Trophoblast cell (in vitro differentiated cells and primary cell): Measurements from ENCODE around the gene TNS1.

ENCODE experiments used
- DNase-seq, 2 donors: peaks; one replicate each; pipeline ENCODE4 v3.0.0-alpha.2; 2016
- H2AFZ ChIP-seq: 2 replicates; pipeline ENCODE4 v1.6.1; 2013; ENCODE audit warnings: low read length, moderate library complexity, mild to moderate bottlenecking; ENCODE audit not compliant: insufficient read depth, poor library complexity
- H2AK5ac ChIP-seq: 2 replicates; pipeline ENCODE4 v1.6.1; 2013; ENCODE audit warnings: mild to moderate bottlenecking, low read length
- H2BK120ac ChIP-seq: 2 replicates; pipeline ENCODE4 v1.6.1; 2013; ENCODE audit warnings: low read length, mild to moderate bottlenecking, moderate library complexity; ENCODE audit not compliant: insufficient read depth, poor library complexity
- H2BK12ac ChIP-seq: 2 replicates; pipeline ENCODE4 v1.6.1; 2013; ENCODE audit warnings: mild to moderate bottlenecking, low read length, moderate library complexity
- H2BK5ac ChIP-seq: 2 replicates; pipeline ENCODE4 v1.6.1; 2013; ENCODE audit warnings: low read length, low read depth, moderate library complexity, mild to moderate bottlenecking; ENCODE audit not compliant: poor library complexity
- H3K14ac ChIP-seq: 2 replicates; pipeline ENCODE4 v1.6.1; 2013; ENCODE audit warnings: mild to moderate bottlenecking, low read length
- H3K18ac ChIP-seq: 2 replicates; pipeline ENCODE4 v1.6.1; 2013; ENCODE audit warnings: mild to moderate bottlenecking, low read length
- H3K23ac ChIP-seq: 2 replicates; pipeline ENCODE4 v1.6.1; 2013; ENCODE audit warnings: low read length
- H3K27ac ChIP-seq: 2 replicates; pipeline ENCODE4 v1.5.1; 2013; ENCODE audit warnings: low read depth, mild to moderate bottlenecking, inconsistent platforms, low read length, moderate library complexity
- H3K27me3 ChIP-seq: 2 replicates; pipeline ENCODE4 v1.6.1; 2013; ENCODE audit warnings: inconsistent platforms, mild to moderate bottlenecking, low read length, moderate library complexity; ENCODE audit not compliant: insufficient read depth
- H3K36me3 ChIP-seq, 2 experiments: 1 replicate in 1 of 2; 2 replicates in 1 of 2; pipeline ENCODE4 v1.6.1; 2013; ENCODE audit warnings: low read length in 2 of 2, mild to moderate bottlenecking in 2 of 2, moderate library complexity in 1 of 2; ENCODE audit not compliant: insufficient read depth in 2 of 2, control insufficient read depth in 1 of 2
- H3K4ac ChIP-seq: 2 replicates; pipeline ENCODE4 v1.6.1; 2013; ENCODE audit warnings: low read depth, mild to moderate bottlenecking, low read length, moderate library complexity
- H3K4me1 ChIP-seq, 2 experiments: 1 replicate in 1 of 2; 2 replicates in 1 of 2; pipeline ENCODE4 v1.6.1; 2013; ENCODE audit warnings: low read length in 2 of 2, mild to moderate bottlenecking in 2 of 2, moderate library complexity in 1 of 2; ENCODE audit not compliant: insufficient read depth in 2 of 2, control insufficient read depth in 1 of 2
- H3K4me2 ChIP-seq: 2 replicates; pipeline ENCODE4 v1.6.1; 2013; ENCODE audit warnings: inconsistent platforms, mild to moderate bottlenecking, low read length, moderate library complexity
- H3K4me3 ChIP-seq: 2 replicates; pipeline ENCODE4 v1.5.1; 2013; ENCODE audit warnings: mild to moderate bottlenecking, low read depth, low read length, inconsistent platforms
- H3K79me1 ChIP-seq: one replicate; pipeline ENCODE4 v1.6.1; 2013; ENCODE audit warnings: low read length
- H3K79me2 ChIP-seq: 2 replicates; pipeline ENCODE4 v1.6.1; 2013; ENCODE audit warnings: low read length, mild to moderate bottlenecking; ENCODE audit not compliant: control insufficient read depth, insufficient read depth, poor library complexity
- H3K9ac ChIP-seq: 2 replicates; pipeline ENCODE4 v1.6.1; 2013; ENCODE audit warnings: mild to moderate bottlenecking, low read length
- H3K9me3 ChIP-seq: 2 replicates; pipeline ENCODE4 v1.6.1; 2013; ENCODE audit warnings: low read depth, mild to moderate bottlenecking, control low read depth, inconsistent platforms, low read length; ENCODE audit not compliant: insufficient read depth
- H4K12ac ChIP-seq: 2 replicates; pipeline ENCODE4 v1.6.1; 2013; ENCODE audit warnings: low read depth, mild to moderate bottlenecking, low read length, moderate library complexity
- H4K8ac ChIP-seq: 2 replicates; pipeline ENCODE4 v1.6.1; 2013; ENCODE audit warnings: low read depth, mild to moderate bottlenecking, low read length, moderate library complexity
- H4K91ac ChIP-seq: one replicate; pipeline ENCODE4 v1.6.1; 2013; ENCODE audit warnings: low read depth, mild to moderate bottlenecking, low read length, moderate library complexity
- WGBS: extraction: QIAGEN DNeasy Blood & Tissue Kit; methylation state at CpG from one replicate; pipeline ENCODE4 v1.1.7; 2013; ENCODE audit warnings: missing lambda C conversion rate; ENCODE audit not compliant: insufficient read length, insufficient coverage; ENCODE audit errors: extremely low coverage; 5-methylcytosine and 5-hydroxymethylcytosine counted together

The TNS1 gene

GRCh38 chr2:218012284-218012683 is 9.5 kb upstream of the TNS1 start:
- no peak overlapping the region for H2BK12ac ChIP-seq
- no peak overlapping the region for H3K23ac ChIP-seq
- no peak overlapping the region for H4K91ac ChIP-seq
- H3K27me3 ChIP-seq, result peaks cover 25% of the 10 kb centered on the region
- no peak overlapping the region for H2BK120ac ChIP-seq
- H4K8ac ChIP-seq, result no peak overlapping the region
- DNase-seq, result no peak
- H3K9me3 ChIP-seq, result no peaks in the 10 kb centered on the region
- H3K18ac ChIP-seq, result no peak overlapping the region
- H3K79me2 ChIP-seq, result no peaks in the 10 kb centered on the region
- H2BK5ac ChIP-seq, result no peak overlapping the region
- H3K4ac ChIP-seq, result no peak overlapping the region
- H3K4me1 ChIP-seq, result peaks cover 10 to 12% of the 10 kb centered on the region in 2 experiments
- no peak overlapping the region for H3K4me2 ChIP-seq
- H3K14ac ChIP-seq, result no peak overlapping the region
- H3K79me1 ChIP-seq, result no peaks in the 10 kb centered on the region
- H4K12ac ChIP-seq, result no peak overlapping the region
- WGBS, result no CpG with 5 or more reads among the region's 1 CpG
- no peaks in the 10 kb centered on the region for H3K36me3 ChIP-seq
- no peak overlapping the region for H2AFZ ChIP-seq
- H3K9ac ChIP-seq, result no peak overlapping the region
- no peak overlapping the region for H3K27ac ChIP-seq
- H3K4me3 ChIP-seq, result no peak overlapping the region
- no peak overlapping the region for H2AK5ac ChIP-seq

DNA sequence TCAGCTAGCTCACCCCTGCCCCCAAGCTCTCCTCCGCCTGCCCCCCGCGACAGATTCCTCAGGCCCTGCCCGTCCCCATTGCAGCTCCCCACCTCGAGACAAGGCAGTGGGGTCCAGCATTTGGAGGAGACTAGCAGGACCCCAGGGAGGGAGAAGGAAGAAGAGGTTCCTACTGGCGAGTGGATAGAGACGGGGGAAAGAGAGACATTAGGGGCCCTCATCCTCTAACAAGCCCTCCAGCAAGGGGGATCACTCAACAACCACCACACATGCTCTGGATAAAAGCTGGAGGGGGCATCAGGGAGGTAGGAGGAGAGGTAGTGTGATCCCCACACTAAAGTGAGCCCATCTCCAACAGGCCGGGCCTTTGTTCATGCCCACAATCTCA is 8.9 kb upstream of the TNS1 start:
- Histone ChIP-seq H3K23ac (no peak overlapping the region), H2BK120ac (no peak overlapping the region), H2AFZ (no peak overlapping the region), H4K8ac (no peak overlapping the region), H3K27ac (no peak overlapping the region), H3K18ac (no peak overlapping the region), H3K4me1 (peaks cover 15 to 16% of the 10 kb centered on the region in 2 experiments), H3K27me3 (peaks cover 25% of the 10 kb centered on the region), H3K14ac (no peak overlapping the region), H3K4me2 (no peak overlapping the region), H2BK12ac (no peak overlapping the region), H3K9me3 (no peaks in the 10 kb centered on the region), H3K79me1 (no peaks in the 10 kb centered on the region), H3K4me3 (no peak overlapping the region), H3K9ac (no peak overlapping the region), H3K79me2 (no peaks in the 10 kb centered on the region), H3K36me3 (no peaks in the 10 kb centered on the region), H2AK5ac (no peak overlapping the region), H3K4ac (no peak overlapping the region), H4K91ac (no peak overlapping the region), H2BK5ac (no peak overlapping the region), H4K12ac (no peak overlapping the region)
- no CpG with 5 or more reads among the region's 8 CpGs for WGBS
- DNase-seq, result no peak

DNA sequence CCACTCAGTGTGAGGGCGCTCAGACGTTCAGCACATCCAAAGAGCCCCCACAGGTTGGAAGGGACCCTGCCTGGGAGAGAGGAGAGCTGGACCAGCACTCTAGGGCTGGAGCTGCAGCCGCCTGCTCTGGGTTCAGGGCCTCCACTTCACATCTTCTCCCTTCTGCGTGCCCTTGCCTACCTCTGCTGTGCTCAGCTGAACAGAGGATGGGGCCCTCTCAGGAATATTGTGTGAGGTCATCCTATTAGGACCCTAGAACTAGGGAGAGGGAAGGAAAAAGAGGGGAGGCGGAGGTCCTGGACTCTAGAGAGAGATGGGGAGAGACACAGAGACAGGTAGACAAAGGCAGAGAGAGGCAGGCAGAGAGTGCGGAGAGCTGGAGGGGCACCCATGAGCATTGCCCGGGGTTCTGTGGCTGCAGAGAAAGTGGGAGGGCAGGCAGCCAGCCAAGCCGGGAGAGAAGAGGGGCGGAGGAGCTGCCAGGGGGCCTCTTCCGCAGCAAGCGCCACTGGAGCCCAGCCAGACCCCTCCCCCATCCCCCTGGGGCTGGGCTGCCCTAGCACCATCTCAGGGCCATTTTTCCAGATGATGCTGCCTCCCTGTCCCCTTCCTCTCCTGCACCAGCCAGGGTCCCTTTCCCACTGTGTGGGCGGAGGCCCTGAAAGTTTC is 8.3 kb upstream of the TNS1 start:
- no peaks in the 10 kb centered on the region for H3K36me3 ChIP-seq
- WGBS, result no CpG with 5 or more reads among the region's 12 CpGs
- H3K9me3 ChIP-seq, result no peaks in the 10 kb centered on the region

GRCh38 chr2:218010140-218010983 is 7.6 kb upstream of the TNS1 start:
- peak overlapping the region; percentile 50 for H3K4me3 ChIP-seq
- H3K9ac ChIP-seq, result no peak overlapping the region
- H3K4me2 ChIP-seq, result peak overlapping the region; percentile 67
- H4K12ac ChIP-seq, result no peak overlapping the region
- H3K18ac ChIP-seq, result no peak overlapping the region
- no peak overlapping the region for H3K14ac ChIP-seq
- H3K79me2 ChIP-seq, result no peaks in the 10 kb centered on the region
- peak overlapping the region; percentile 47 for H2AFZ ChIP-seq
- H4K91ac ChIP-seq, result no peak overlapping the region
- H2BK5ac ChIP-seq, result no peak overlapping the region
- H3K36me3 ChIP-seq, result no peaks in the 10 kb centered on the region
- no peak overlapping the region for H3K4ac ChIP-seq
- no peak overlapping the region for H2BK12ac ChIP-seq
- no peak overlapping the region for H4K8ac ChIP-seq
- DNase-seq, result peak; percentile 11 to 27
- H2AK5ac ChIP-seq, result no peak overlapping the region
- H3K27me3 ChIP-seq, result peaks cover 25% of the 10 kb centered on the region
- H3K4me1 ChIP-seq, result peaks cover 17 to 27% of the 10 kb centered on the region in 2 experiments
- no peak overlapping the region for H2BK120ac ChIP-seq
- no peak overlapping the region for H3K27ac ChIP-seq
- no peak overlapping the region for H3K23ac ChIP-seq
- H3K79me1 ChIP-seq, result no peaks in the 10 kb centered on the region
- H3K9me3 ChIP-seq, result no peaks in the 10 kb centered on the region
- no CpG with 5 or more reads among the region's 72 CpGs for WGBS

More for the DNA sequence above, 8.3 kb upstream of the TNS1 start:
- Histone ChIP-seq H4K91ac (no peak overlapping the region), H3K4me1 (peaks cover 15 to 20% of the 10 kb centered on the region in 2 experiments), H3K18ac (no peak overlapping the region), H3K4me3 (no peak overlapping the region), H3K27ac (no peak overlapping the region), H3K27me3 (peaks cover 25% of the 10 kb centered on the region), H4K12ac (no peak overlapping the region), H3K23ac (no peak overlapping the region), H4K8ac (no peak overlapping the region), H2BK5ac (no peak overlapping the region), H2BK120ac (no peak overlapping the region), H3K79me1 (no peaks in the 10 kb centered on the region), H3K4ac (no peak overlapping the region), H3K79me2 (no peaks in the 10 kb centered on the region), H2AK5ac (no peak overlapping the region), H2BK12ac (no peak overlapping the region), H3K9ac (no peak overlapping the region), H3K4me2 (no peak overlapping the region), H2AFZ (no peak overlapping the region), H3K14ac (no peak overlapping the region)
- DNase-seq, result no peak
